Retinal pigment epithelial cell (primary cell): ENCODE results near the gene HOXA13.

Experiments used
- DNase-seq: peaks from one replicate; pipeline ENCODE4 v3.0.0-alpha.2; 2010; ENCODE audit warnings: low read depth
- H3K4me3 ChIP-seq: 2 replicates; pipeline ENCODE4 v1.5.1; 2011; ENCODE audit warnings: mild to moderate bottlenecking, low read length, control low read depth, moderate library complexity
- CTCF ChIP-seq: conservative IDR thresholded peaks from 2 replicates; pipeline ENCODE4 v1.5.1; 2011; ENCODE audit warnings: low read depth, low read length, control low read depth, inconsistent platforms

The HOXA13 gene

GRCh38 chr7:27193335-27194001, 6.4 kb downstream of the HOXA13 start:
- no peak for DNase-seq
- H3K4me3 ChIP-seq, result no peak overlapping the region
- no peak for TF ChIP-seq CTCF

- no peak for DNase-seq
- H3K4me3 ChIP-seq, result no peak overlapping the region
- TF ChIP-seq CTCF, result no peak
Observed at GRCh38 chr7:27192546-27193334, 7.2 kb downstream of the HOXA13 start.

GRCh38 chr7:27191833-27192545, 7.9 kb downstream of the HOXA13 start:
- no peak overlapping the region for H3K4me3 ChIP-seq
- TF ChIP-seq CTCF, result no peak
- no peak for DNase-seq

GRCh38 chr7:27191161-27191731, 8.6 kb downstream of the HOXA13 start:
- no peak overlapping the region for H3K4me3 ChIP-seq
- no peak for DNase-seq
- TF ChIP-seq CTCF, result no peak

GRCh38 chr7:27189997-27190748, 9.7 kb downstream of the HOXA13 start:
- no peak for DNase-seq
- TF ChIP-seq CTCF, result no peak
- no peak overlapping the region for H3K4me3 ChIP-seq

- no peak overlapping the region for H3K4me3 ChIP-seq
- no peak for TF ChIP-seq CTCF
- no peak for DNase-seq
Observed at GRCh38 chr7:27189295-27189996, 10.4 kb downstream of the HOXA13 start.
